Thyroid gland (tissue), 4 donors: ENCODE measurements around the gene FIBP.

ENCODE experiments used
- POLR2A ChIP-seq, 2 donors: fragments of 450-650 bp; IDR thresholded peaks; one replicate each; pipeline ENCODE4 v1.6.1; 2017; ENCODE audit warnings: antibody characterized with exemption in 2 of 2, mild to moderate bottlenecking in 2 of 2, moderate library complexity in 1 of 2
- TF ChIP-seq, protein P1 (sequence below), 6 experiments: fragments of 200-600 bp in 3 of 6; fragments of 450-650 bp in 3 of 6; sonication (generic) in 3 of 6; IDR thresholded peaks; one replicate each; pipeline ENCODE4 v1.5.1; 2016 to 2019; ENCODE audit warnings: antibody characterized with exemption in 6 of 6, mild to moderate bottlenecking in 2 of 6, inconsistent platforms in 1 of 6, moderate library complexity in 1 of 6

- TF ChIP-seq, protein P1, sequence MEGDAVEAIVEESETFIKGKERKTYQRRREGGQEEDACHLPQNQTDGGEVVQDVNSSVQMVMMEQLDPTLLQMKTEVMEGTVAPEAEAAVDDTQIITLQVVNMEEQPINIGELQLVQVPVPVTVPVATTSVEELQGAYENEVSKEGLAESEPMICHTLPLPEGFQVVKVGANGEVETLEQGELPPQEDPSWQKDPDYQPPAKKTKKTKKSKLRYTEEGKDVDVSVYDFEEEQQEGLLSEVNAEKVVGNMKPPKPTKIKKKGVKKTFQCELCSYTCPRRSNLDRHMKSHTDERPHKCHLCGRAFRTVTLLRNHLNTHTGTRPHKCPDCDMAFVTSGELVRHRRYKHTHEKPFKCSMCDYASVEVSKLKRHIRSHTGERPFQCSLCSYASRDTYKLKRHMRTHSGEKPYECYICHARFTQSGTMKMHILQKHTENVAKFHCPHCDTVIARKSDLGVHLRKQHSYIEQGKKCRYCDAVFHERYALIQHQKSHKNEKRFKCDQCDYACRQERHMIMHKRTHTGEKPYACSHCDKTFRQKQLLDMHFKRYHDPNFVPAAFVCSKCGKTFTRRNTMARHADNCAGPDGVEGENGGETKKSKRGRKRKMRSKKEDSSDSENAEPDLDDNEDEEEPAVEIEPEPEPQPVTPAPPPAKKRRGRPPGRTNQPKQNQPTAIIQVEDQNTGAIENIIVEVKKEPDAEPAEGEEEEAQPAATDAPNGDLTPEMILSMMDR (IDR thresholded peaks at IDR 0.05): no peak
- TF ChIP-seq POLR2A (IDR thresholded peaks at IDR 0.05): no peak
Measured at GRCh38 chr11:65931773-65932557, 43.7 kb upstream of the FIBP start.
